Measurements from ENCODE around the gene AK2.

The AK2 gene

GRCh38 chr1:33021567-33022431 is 14.9 kb downstream of the AK2 start:
- no peak for DNase-seq

- DNase-seq, result no peak
Measured at GRCh38 chr1:33018112-33018511, 18.6 kb downstream of the AK2 start.

- DNase-seq, result no peak
Measured at GRCh38 chr1:33017175-33017574, 19.5 kb downstream of the AK2 start.

GRCh38 chr1:33015216-33015615 is 21.5 kb downstream of the AK2 start:
- DNase-seq, result no peak

- DNase-seq, result no peak
Measured at GRCh38 chr1:33014464-33015163, 22.1 kb downstream of the AK2 start.

- DNase-seq, result no peak
Measured at GRCh38 chr1:33013791-33014190, 22.9 kb downstream of the AK2 start.

GRCh38 chr1:33012165-33012564 is 24.5 kb downstream of the AK2 start:
- no peak for DNase-seq

- no peak for DNase-seq
Measured at GRCh38 chr1:33010932-33011731, 25.6 kb downstream of the AK2 start.

- DNase-seq, result no peak
Measured at GRCh38 chr1:33009561-33009960, 27.1 kb downstream of the AK2 start.

GRCh38 chr1:33008051-33008914 is 28.4 kb downstream of the AK2 start:
- no peak for DNase-seq

- no peak for DNase-seq
Measured at GRCh38 chr1:33007190-33008050, 29.3 kb downstream of the AK2 start.

GRCh38 chr1:33005838-33006421 is 30.8 kb downstream of the AK2 start:
- no peak for DNase-seq

- DNase-seq, result no peak
Measured at GRCh38 chr1:33005117-33005837, 31.4 kb downstream of the AK2 start.

- no peak for DNase-seq
Measured at GRCh38 chr1:33004613-33005012, 32.1 kb downstream of the AK2 start.

GRCh38 chr1:33003657-33004056 is 33.0 kb downstream of the AK2 start:
- DNase-seq, result no peak

GRCh38 chr1:33002006-33002405 is 34.7 kb downstream of the AK2 start:
- no peak for DNase-seq

- DNase-seq, result no peak
Measured at GRCh38 chr1:33001282-33001681, 35.4 kb downstream of the AK2 start.

GRCh38 chr1:33000427-33001026 is 36.2 kb downstream of the AK2 start:
- no peak for DNase-seq

GRCh38 chr1:32998997-32999396 is 37.7 kb downstream of the AK2 start:
- no peak for DNase-seq

- DNase-seq, result no peak
Measured at GRCh38 chr1:32998064-32998463, 38.6 kb downstream of the AK2 start.

All from activated naive CD4-positive, alpha-beta T cell (primary cell).